ENCODE data around the gene DCAF15. TPM values are rescaled to one million over a fixed set of nuclear protein-coding genes. Genes with fewer than 3 reads are reported as not detected.

Gene DCAF15
- total and polyA plus RNA-seq, 2 donors (not counting 3 experiments of a cell fraction or from before 2014, with no cell fraction given), result 41.9 to 42.4 TPM

GRCh38 chr19:14002571-14003250 lies 50.4 kb downstream of the DCAF15 start:
- CTCF ChIA-PET, result interaction anchor here (0.9 to 2.5 kb wide), 6 partner anchors 14 to 57 kb away, joined by 3 to 9 read pairs (median 4); partner anchors contain the start of gene IL27RA
- POLR2A ChIA-PET, result no interaction called here
- dilution Hi-C loops (cut with MboI; ENCODE audit: extremely low pct_ligation_motif_present, low sequenced_read_pairs) (no loop called here), intact Hi-C loops (cut with micrococcal nuclease) (no loop called here)
- no TSS peak for BruUV-seq (replicated peaks)
- Histone ChIP-seq H3K36me3 (ENCODE audit: control insufficient read depth in 2 of 2, extremely low read depth in 1 of 2, insufficient read depth in 2 of 2, low read length in 2 of 2) (peaks cover 0 to 1% of the 10 kb centered on the region in 2 experiments), H3K27ac (ENCODE audit: insufficient read depth, low read depth, low read length) (no peak overlapping the region), H3K4me3 (replicated peaks in 1 of 3; ENCODE audit: insufficient read depth in 1 of 3, low read depth in 1 of 3, low read length in 3 of 3) (no peak overlapping the region), H3K79me2 (ENCODE audit: control insufficient read depth, insufficient read depth, low read length) (peaks cover 10% of the 10 kb centered on the region), H4K20me1 (replicated peaks; ENCODE audit: control insufficient read depth, extremely low read depth, insufficient read depth, low read length) (no peaks in the 10 kb centered on the region), H3K9me3 (replicated peaks; ENCODE audit: control insufficient read depth, insufficient read depth, low read length) (no peaks in the 10 kb centered on the region), H3K9ac (replicated peaks; ENCODE audit: extremely low read depth, insufficient read depth, low read length) (no peak overlapping the region), H3K27me3 (ENCODE audit: control insufficient read depth in 2 of 2, insufficient read depth in 2 of 2, low read length in 2 of 2) (no peaks in the 10 kb centered on the region), H2AFZ (ENCODE audit: low read depth, low read length) (no peak overlapping the region), H3K4me1 (ENCODE audit: control insufficient read depth, extremely low read depth, insufficient read depth, low read length) (peaks cover 20% of the 10 kb centered on the region), H3K9me1 (replicated peaks; ENCODE audit: control insufficient read depth, extremely low read depth, insufficient read depth, low read length) (no peaks in the 10 kb centered on the region), H3K4me2 (ENCODE audit: insufficient read depth, low read length) (no peak overlapping the region)
- no peak for DNase-seq (ENCODE audit: low read depth, low spot score)
- TF ChIP-seq MYC (IDR thresholded peaks at IDR 0.05; ENCODE audit: low read depth, low read length), result no peak
- no peak for TF ChIP-seq CTCF (IDR thresholded peaks at IDR 0.05; ENCODE audit: extremely low read depth in 1 of 2, insufficient read depth in 1 of 2, low read depth in 1 of 2, low read length in 2 of 2)
- TF ChIP-seq POLR2A (IDR thresholded peaks at IDR 0.05; ENCODE audit: low read depth, low read length), result no peak
- no peak for TF ChIP-seq POLR2AphosphoS5 (IDR thresholded peaks at IDR 0.05; ENCODE audit: insufficient read depth, low read depth, low read length)
- TF ChIP-seq MAX (IDR thresholded peaks at IDR 0.05; ENCODE audit: insufficient read depth, insufficient read length), result no peak
- TF ChIP-seq FOS (IDR thresholded peaks at IDR 0.05; ENCODE audit: borderline replicate concordance, insufficient read depth, low read length), result no peak
- TF ChIP-seq EZH2 (IDR thresholded peaks at IDR 0.05; ENCODE audit: borderline replicate concordance, low read depth, low read length, severe bottlenecking), result no peak
- TF ChIP-seq GATA2 (IDR thresholded peaks at IDR 0.05; ENCODE audit: insufficient read depth, insufficient read length, low read depth, low read length), result no peak
- no peak for TF ChIP-seq JUN (IDR thresholded peaks at IDR 0.05; ENCODE audit: borderline replicate concordance, insufficient read depth, insufficient read length, low read depth)
- peak; percentile 4 for FAIRE-seq
